IMR-90 (cell line): ENCODE measurements around the gene PRODH2. TPM values are rescaled to one million over a fixed set of nuclear protein-coding genes. Genes with fewer than 3 reads are reported as not detected.

ENCODE experiments used
- ATAC-seq: fragments of 200-7000 bp; cut with Tn5 transposase; 2 replicates; pipeline ENCODE4 v1.9.1; 2020; ENCODE audit warnings: low read depth, mild to moderate bottlenecking, moderate library complexity
- BruUV-seq: library from RNA; stranded (reverse); fragments of 400-500 nt; replicated peaks from 2 replicates; lab custom pipeline; 2021; lab: Mats Ljungman, UMichigan
- CTCF ChIA-PET: fragments of 300-600 bp; formaldehyde crosslinking; extraction: SDS; loops from one replicate; lab custom pipeline; 2021; ENCODE audit warnings: antibody characterized with exemption; lab: Yijun Ruan, JAX
- POLR2A ChIA-PET: fragments of 300-600 bp; sonication (Branson Sonifier 250); formaldehyde crosslinking; loops from one replicate; lab custom pipeline; 2022; ENCODE audit warnings: antibody characterized with exemption; ENCODE audit not compliant: unreplicated experiment; lab: Charles Lee
- DNase-seq: peaks from one replicate; pipeline ENCODE4 v3.0.0; 2013
- H2AFZ ChIP-seq: replicated peaks from 2 replicates; pipeline ENCODE3; 2013; ENCODE audit warnings: low read length, mild to moderate bottlenecking; ENCODE audit not compliant: poor library complexity
- H2AK5ac ChIP-seq: 2 replicates; pipeline ENCODE4 v1.6.1; 2013; ENCODE audit warnings: low read depth, low read length, inconsistent platforms
- H2AK9ac ChIP-seq: replicated peaks from 2 replicates; pipeline ENCODE3; 2013; ENCODE audit warnings: mild to moderate bottlenecking, low read depth, low read length, moderate library complexity; ENCODE audit not compliant: poor library complexity
- H2BK120ac ChIP-seq: 2 replicates; pipeline ENCODE4 v1.6.1; 2013; ENCODE audit warnings: low read depth, low read length, inconsistent platforms
- H2BK15ac ChIP-seq: 3 replicates; pipeline ENCODE4 v1.6.1; 2013; ENCODE audit warnings: low read depth, low read length, inconsistent platforms
- H2BK20ac ChIP-seq: 2 replicates; pipeline ENCODE4 v1.6.1; 2013; ENCODE audit warnings: low read depth, mild to moderate bottlenecking, inconsistent platforms, low read length, moderate library complexity
- H2BK5ac ChIP-seq: 2 replicates; pipeline ENCODE4 v1.6.1; 2013; ENCODE audit warnings: mild to moderate bottlenecking, low read depth, low read length, inconsistent platforms; ENCODE audit not compliant: poor library complexity, severe bottlenecking
- H3K14ac ChIP-seq: replicated peaks from 2 replicates; pipeline ENCODE4 v1.6.1; 2013; ENCODE audit warnings: low read depth, low read length, inconsistent platforms
- H3K18ac ChIP-seq: 2 replicates; pipeline ENCODE4 v1.6.1; 2013; ENCODE audit warnings: low read depth, low read length, control low read depth
- H3K23ac ChIP-seq: 2 replicates; pipeline ENCODE4 v1.6.1; 2013; ENCODE audit warnings: low read depth, low read length, inconsistent platforms
- H3K27ac ChIP-seq: 2 replicates; pipeline ENCODE4 v1.5.1; 2013; ENCODE audit warnings: mild to moderate bottlenecking, control low read depth, low read length; ENCODE audit not compliant: insufficient read depth
- H3K27me3 ChIP-seq: 2 replicates; pipeline ENCODE4 v1.6.1; 2013; ENCODE audit warnings: low read length; ENCODE audit not compliant: control insufficient read depth, insufficient read depth
- H3K36me3 ChIP-seq: 2 replicates; pipeline ENCODE4 v1.6.1; 2013; ENCODE audit warnings: low read length, mixed read lengths; ENCODE audit not compliant: control insufficient read depth, insufficient read depth
- H3K4ac ChIP-seq: 2 replicates; pipeline ENCODE4 v1.6.1; 2013; ENCODE audit warnings: low read depth, low read length, inconsistent platforms
- H3K4me1 ChIP-seq: 2 replicates; pipeline ENCODE4 v1.6.1; 2013; ENCODE audit warnings: low read length, mixed read lengths; ENCODE audit not compliant: control insufficient read depth, insufficient read depth
- H3K4me2 ChIP-seq: 2 replicates; pipeline ENCODE4 v1.6.1; 2013; ENCODE audit warnings: low read depth, mild to moderate bottlenecking, control low read depth, low read length, moderate library complexity
- H3K4me3 ChIP-seq: 2 replicates; pipeline ENCODE4 v1.5.1; 2013; ENCODE audit warnings: low read depth, mild to moderate bottlenecking, control low read depth, low read length, moderate library complexity; ENCODE audit not compliant: insufficient read depth
- H3K56ac ChIP-seq: 2 replicates; pipeline ENCODE4 v1.6.1; 2013; ENCODE audit warnings: low read length, inconsistent platforms; ENCODE audit not compliant: insufficient read depth; ENCODE audit errors: extremely low read depth
- H3K79me1 ChIP-seq, 2 experiments: 2 replicates each; pipeline ENCODE4 v1.6.1; 2013; ENCODE audit warnings: low read length in 2 of 2, inconsistent platforms in 1 of 2, low read depth in 1 of 2
- H3K9ac ChIP-seq: 2 replicates; pipeline ENCODE4 v1.6.1; 2013; ENCODE audit warnings: low read depth, low read length, control low read depth
- H3K9me1 ChIP-seq: 2 replicates; pipeline ENCODE4 v1.6.1; 2013; ENCODE audit warnings: low read length, inconsistent platforms; ENCODE audit not compliant: insufficient read depth
- H3K9me3 ChIP-seq: 2 replicates; pipeline ENCODE4 v1.6.1; 2013; ENCODE audit warnings: low read length; ENCODE audit not compliant: control insufficient read depth, insufficient read depth
- H4K20me1 ChIP-seq: 2 replicates; pipeline ENCODE4 v1.6.1; 2013; ENCODE audit warnings: low read length, inconsistent platforms; ENCODE audit not compliant: insufficient read depth
- H4K5ac ChIP-seq: 2 replicates; pipeline ENCODE4 v1.6.1; 2013; ENCODE audit warnings: mild to moderate bottlenecking, low read depth, low read length, control low read depth
- H4K8ac ChIP-seq, 2 experiments: 2 replicates each; pipeline ENCODE4 v1.6.1; 2013; ENCODE audit warnings: low read depth in 2 of 2, low read length in 2 of 2, control low read depth in 1 of 2, inconsistent platforms in 1 of 2
- H4K91ac ChIP-seq: 2 replicates; pipeline ENCODE4 v1.6.1; 2013; ENCODE audit warnings: low read depth, low read length, inconsistent platforms; ENCODE audit not compliant: insufficient read depth
- BHLHE40 ChIP-seq: fragments of 150-350 bp; IDR thresholded peaks from 2 replicates; pipeline ENCODE4 v1.6.1; 2016; ENCODE audit warnings: mild to moderate bottlenecking, low read depth, low read length
- CHD1 ChIP-seq: IDR thresholded peaks from 2 replicates; pipeline ENCODE4 v1.6.1; 2012; ENCODE audit warnings: low read depth, low read length, improper control_type of control experiment
- RCOR1 ChIP-seq: IDR thresholded peaks from 2 replicates; pipeline ENCODE4 v1.6.1; 2012; ENCODE audit warnings: mild to moderate bottlenecking, low read length, improper control_type of control experiment; ENCODE audit not compliant: insufficient replicate concordance
- USF2 ChIP-seq: fragments of 150-350 bp; IDR thresholded peaks from 2 replicates; pipeline ENCODE4 v1.6.1; 2017; ENCODE audit warnings: mild to moderate bottlenecking, antibody characterized with exemption, low read length, low read depth
- WGBS, 2 experiments: methylation state at CpG; one replicate each; pipeline versions ENCODE4 v1.1.5 to v1.1.7; 2013; ENCODE audit warnings: missing lambda C conversion rate in 2 of 2; ENCODE audit not compliant: insufficient read length in 1 of 2; ENCODE audit errors: extremely low coverage in 2 of 2; 5-methylcytosine and 5-hydroxymethylcytosine counted together
- dilution Hi-C: fragments of 300-500 bp; cut with HindIII; formaldehyde crosslinking; loops from one replicate; pipeline ENCODE4 v1.14.3; 2018; ENCODE audit warnings: low sequenced_read_pairs; ENCODE audit not compliant: unreplicated experiment
- in situ Hi-C: fragments of 300-500 bp; cut with MboI; formaldehyde crosslinking; loops from 3 replicates; pipeline ENCODE4 v1.14.3; 2019; ENCODE audit warnings: low sequenced_read_pairs, inconsistent platforms, mixed read lengths
- intact Hi-C: fragments of 100-400 bp; cut with micrococcal nuclease; formaldehyde crosslinking; loops from 2 replicates; pipeline ENCODE4 v1.10.0; 2022
- polyA plus RNA-seq, 3 experiments: library from polyadenylated mRNA; depleted of rRNA; stranded (reverse); fragments of >200 nt; gene quantifications; 2 replicates each; pipeline ENCODE4 v1.2.3, GENCODE V29; 2012; ENCODE audit warnings: low replicate concordance in 1 of 3
- total RNA-seq: library from RNA; depleted of rRNA; stranded (reverse); fragments of >200 nt; gene quantifications from 2 replicates; pipeline ENCODE4 v1.2.3, GENCODE V29; 2012

Gene PRODH2
- total and polyA plus RNA-seq, 2 of the 4 experiments (the other 2 are of a cell fraction), result not detected

- Histone ChIP-seq H3K9me3 (peaks cover 7% of the 10 kb centered on the region; the same call in 1 of the 2 replicates), H4K5ac (no peak overlapping the region), H3K4ac (no peak overlapping the region), H3K18ac (no peak overlapping the region), H3K14ac (no peak overlapping the region), H3K4me1 (peaks cover 4% of the 10 kb centered on the region; the same call in 1 of the 2 replicates), H3K9me1 (no peaks in the 10 kb centered on the region), H2BK20ac (no peak overlapping the region), H2AK9ac (no peak overlapping the region), H3K79me1 (no peaks in the 10 kb centered on the region), H4K91ac (no peak overlapping the region), H2BK120ac (no peak overlapping the region), H2AFZ (peak overlapping the region; percentile 70), H3K56ac (no peak overlapping the region), H3K36me3 (no peaks in the 10 kb centered on the region), H3K23ac (no peak overlapping the region), H4K20me1 (no peaks in the 10 kb centered on the region), H2BK15ac (no peak overlapping the region), H2BK5ac (no peak overlapping the region), H3K4me3 (no peak overlapping the region), H3K4me2 (no peak overlapping the region), H4K8ac (no peak overlapping the region), H3K27me3 (peaks cover 63% of the 10 kb centered on the region), H3K27ac (no peak overlapping the region), H3K9ac (no peak overlapping the region), H2AK5ac (no peak overlapping the region)
- no peak for DNase-seq
- TF ChIP-seq USF2 (no peak), CHD1 (no peak), RCOR1 (no peak), BHLHE40 (peak; percentile 40; the same call in 1 of the 2 replicates)
- no peak; the same call in 1 of the 2 replicates for ATAC-seq
- BruUV-seq, result no TSS peak
- in situ Hi-C loops (no loop called here), intact Hi-C loops (no loop called here), dilution Hi-C loops (no loop called here)
- ChIA-PET POLR2A (no interaction called here), CTCF (no interaction called here)
- 4% methylated on average over 12 of the region's 26 CpGs; no CpG with 5 or more reads in 1 of the 2 experiments for WGBS, 2 experiments
Measured at GRCh38 chr19:35846038-35846668, 33.5 kb upstream of the PRODH2 start.
